ENCODE data around the gene STXBP2. TPM values are rescaled to one million over a fixed set of nuclear protein-coding genes. Genes with fewer than 3 reads are reported as not detected.
A peak's percentile ranks its signal among the peaks of the same experiment; 100 is the strongest.

The STXBP2 gene
- total RNA-seq, 1 experiment from 2014 or later: 92.5 TPM

DNA sequence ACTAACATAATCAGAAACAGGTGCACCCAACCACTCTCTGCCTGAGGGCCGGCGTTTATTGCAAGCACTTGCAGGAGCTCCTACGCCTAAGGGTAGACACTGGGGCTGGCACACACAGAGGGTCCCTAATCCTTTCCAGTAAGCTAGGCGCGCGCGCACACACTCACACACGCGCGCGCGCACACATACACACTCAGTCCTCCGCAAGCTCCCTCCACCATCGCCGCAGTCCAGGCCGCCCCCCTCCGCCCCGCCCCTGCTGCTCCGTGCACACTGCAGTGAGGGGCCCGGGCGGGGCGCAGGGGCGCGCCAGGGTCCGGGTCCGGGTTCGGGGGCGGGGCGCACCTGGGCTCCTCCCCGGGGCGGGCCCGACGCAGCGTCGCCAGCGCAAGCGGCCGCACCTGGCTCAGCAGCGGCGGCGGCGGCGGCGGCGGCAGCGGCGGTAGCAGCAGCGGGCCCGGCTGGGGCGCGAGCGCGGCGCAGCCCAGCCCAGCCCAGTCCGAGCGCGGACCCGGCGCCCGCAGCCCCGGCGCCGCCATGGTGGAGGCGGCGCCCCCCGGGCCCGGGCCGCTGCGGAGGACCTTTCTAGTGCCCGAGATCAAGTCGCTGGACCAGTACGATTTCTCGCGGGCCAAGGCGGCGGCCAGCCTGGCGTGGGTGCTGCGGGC is 41.3 kb upstream of the STXBP2 start, which contains the start of gene CAMSAP3:
Gene CAMSAP3 (plus strand): TSS at position 398 of the 668 bp plus-strand sequence. CDS start 140 bp downstream, at position 538.
- Mint-ChIP-seq H3K27ac (no peak within 1 kb of the TSS), H3K4me3 (peak within 1 kb of the TSS; percentile 80 to 86), H3K9me3 (no peaks in the 10 kb centered on the region), H3K36me3 (ENCODE audit: insufficient read depth in 1 of 3, low read depth in 3 of 3) (peaks cover 3 to 16% (median 12%) of the 10 kb centered on the region in 3 experiments; a peak in 4 of 7 replicates), H3K27me3 (ENCODE audit: low read depth) (peaks cover 25% of the 10 kb centered on the region), H3K4me1 (peaks cover 16 to 18% of the 10 kb centered on the region in 2 experiments)
- no peak within 1 kb of the TSS for H2BK12ac ChIP-seq (ENCODE audit: insufficient read length, low read depth, low read length)
- no peak within 1 kb of the TSS for H2AFZ ChIP-seq (ENCODE audit: low read length)
- H4K91ac ChIP-seq (ENCODE audit: insufficient read length, low read depth, low read length): no peak within 1 kb of the TSS
- no peak within 1 kb of the TSS for H3K56ac ChIP-seq (ENCODE audit: insufficient read length, low read depth, low read length)
- H3K9me3 ChIP-seq (ENCODE audit: control insufficient read depth, low read depth, low read length): no peaks in the 10 kb centered on the region
- no peak within 1 kb of the TSS for H4K8ac ChIP-seq (replicated peaks; ENCODE audit: insufficient read length, low read depth, low read length)
- TF ChIP-seq, protein P1, sequence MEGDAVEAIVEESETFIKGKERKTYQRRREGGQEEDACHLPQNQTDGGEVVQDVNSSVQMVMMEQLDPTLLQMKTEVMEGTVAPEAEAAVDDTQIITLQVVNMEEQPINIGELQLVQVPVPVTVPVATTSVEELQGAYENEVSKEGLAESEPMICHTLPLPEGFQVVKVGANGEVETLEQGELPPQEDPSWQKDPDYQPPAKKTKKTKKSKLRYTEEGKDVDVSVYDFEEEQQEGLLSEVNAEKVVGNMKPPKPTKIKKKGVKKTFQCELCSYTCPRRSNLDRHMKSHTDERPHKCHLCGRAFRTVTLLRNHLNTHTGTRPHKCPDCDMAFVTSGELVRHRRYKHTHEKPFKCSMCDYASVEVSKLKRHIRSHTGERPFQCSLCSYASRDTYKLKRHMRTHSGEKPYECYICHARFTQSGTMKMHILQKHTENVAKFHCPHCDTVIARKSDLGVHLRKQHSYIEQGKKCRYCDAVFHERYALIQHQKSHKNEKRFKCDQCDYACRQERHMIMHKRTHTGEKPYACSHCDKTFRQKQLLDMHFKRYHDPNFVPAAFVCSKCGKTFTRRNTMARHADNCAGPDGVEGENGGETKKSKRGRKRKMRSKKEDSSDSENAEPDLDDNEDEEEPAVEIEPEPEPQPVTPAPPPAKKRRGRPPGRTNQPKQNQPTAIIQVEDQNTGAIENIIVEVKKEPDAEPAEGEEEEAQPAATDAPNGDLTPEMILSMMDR (conservative IDR thresholded peaks at IDR 0.05): no peak
- no peak within 1 kb of the TSS for H3K4ac ChIP-seq (ENCODE audit: low read depth, low read length)
- H2BK120ac ChIP-seq (ENCODE audit: low read depth, low read length, poor library complexity, severe bottlenecking): no peak within 1 kb of the TSS
- no peaks in the 10 kb centered on the region for H4K20me1 ChIP-seq (ENCODE audit: control insufficient read depth, insufficient read depth, insufficient read length)
- peak within 1 kb of the TSS; percentile 67 for H3K4me2 ChIP-seq (ENCODE audit: insufficient read depth, insufficient read length, low read length)
- peaks cover 9% of the 10 kb centered on the region for H3K23me2 ChIP-seq (ENCODE audit: insufficient read length, low read depth, low read length, poor library complexity, severe bottlenecking)
- no peak within 1 kb of the TSS for H2BK20ac ChIP-seq (ENCODE audit: low read depth, low read length, poor library complexity, severe bottlenecking)
- no peak within 1 kb of the TSS for H2BK15ac ChIP-seq (ENCODE audit: low read depth, low read length)
- H4K5ac ChIP-seq (ENCODE audit: insufficient read length, low read depth, low read length): no peak within 1 kb of the TSS
- no peak within 1 kb of the TSS for H3K18ac ChIP-seq (ENCODE audit: insufficient read length, low read depth, low read length)
- no CpG with 5 or more reads among the region's 78 CpGs for WGBS (ENCODE audit: extremely low coverage, insufficient read length, low lambda C conversion rate)
- H3K4me1 ChIP-seq (ENCODE audit: insufficient read depth, low read length): no peaks in the 10 kb centered on the region; the same call in 1 of the 2 replicates
- peak within 1 kb of the TSS; percentile 33 for H3K9ac ChIP-seq (ENCODE audit: extremely low read depth, insufficient read length, low read length)
- no peak within 1 kb of the TSS for H2BK5ac ChIP-seq (ENCODE audit: insufficient read length, low read length)
- H3K14ac ChIP-seq (ENCODE audit: insufficient read depth, low read length): 0 out of 2 replicates have a peak within 1 kb of the TSS, but pooled peaks have one; percentile 46
- no peaks in the 10 kb centered on the region for H3K27me3 ChIP-seq (ENCODE audit: insufficient read depth, low read length)
- no peak within 1 kb of the TSS for H3K23ac ChIP-seq (ENCODE audit: insufficient read length, low read depth, low read length)
- DNase-seq: peak; percentile 86
- H2AK5ac ChIP-seq (ENCODE audit: insufficient read length, low read length): no peak within 1 kb of the TSS
- H3K79me2 ChIP-seq (ENCODE audit: insufficient read depth, low read length): no peaks in the 10 kb centered on the region; the same call in 1 of the 2 replicates
- no peak within 1 kb of the TSS for H3K27ac ChIP-seq (ENCODE audit: insufficient read length, low read depth, low read length)
- H3K79me1 ChIP-seq (ENCODE audit: insufficient read depth, low read depth, low read length, poor library complexity, severe bottlenecking): peaks cover 3% of the 10 kb centered on the region
- H3T11ph ChIP-seq (ENCODE audit: low read length): no peak within 1 kb of the TSS
